A549 (cell line): ENCODE results near the gene SLC26A8. TPM values are rescaled to one million over a fixed set of nuclear protein-coding genes. Genes with fewer than 3 reads are reported as not detected.

Experiments used
- ATAC-seq, 2 experiments: fragments of 200-7000 bp in 1 of 2; fragments of >200 bp in 1 of 2; cut with Nextera tagmentation in 1 of 2; cut with Tn5 transposase in 1 of 2; 3 replicates each; pipeline versions ENCODE4 v1.8.0 to v1.9.1; 2018 to 2020; ENCODE audit warnings: mild to moderate bottlenecking in 1 of 2, moderate library complexity in 1 of 2
- CTCF ChIA-PET: fragments of 300-600 bp; sonication (Branson Sonifier 250); formaldehyde crosslinking; extraction: SDS; loops from one replicate; lab custom pipeline; 2021; ENCODE audit warnings: antibody characterized with exemption, inconsistent platforms; lab: Yijun Ruan, JAX
- POLR2A ChIA-PET: fragments of 350-600 bp; formaldehyde crosslinking; extraction: SDS; loops from one replicate; lab custom pipeline; 2021; ENCODE audit warnings: antibody characterized with exemption, inconsistent platforms; lab: Yijun Ruan, JAX
- DNase-seq, 2 experiments: peaks; one replicate each; pipeline versions ENCODE4 v3.0.0 to v3.0.0-alpha.2; 2011 to 2016; ENCODE audit warnings: low read depth in 1 of 2, low spot score in 1 of 2
- FAIRE-seq: peaks from 2 replicates; lab custom pipeline; 2011; peaks lifted over from hg19 to GRCh38; lab: Jason Lieb, UNC
- H3K27ac ChIP-seq, 2 experiments: fragments of >200 bp; sonication (Bioruptor Twin); formaldehyde crosslinking; 3 replicates each; pipeline ENCODE4 v1.5.1; 2016 to 2017
- H3K4me1 ChIP-seq: fragments of >200 bp; sonication (Bioruptor Twin); formaldehyde crosslinking; 3 replicates; pipeline ENCODE4 v1.6.1; 2016
- H3K4me2 ChIP-seq: fragments of >200 bp; sonication (Bioruptor Twin); formaldehyde crosslinking; 3 replicates; pipeline ENCODE4 v1.6.1; 2016
- H3K4me3 ChIP-seq: fragments of >200 bp; sonication (Bioruptor Twin); formaldehyde crosslinking; 3 replicates; pipeline ENCODE4 v1.5.1; 2016
- H3K9me3 ChIP-seq: fragments of >200 bp; sonication (Bioruptor Twin); formaldehyde crosslinking; 3 replicates; pipeline ENCODE4 v1.6.1; 2016
- ATOH8 ChIP-seq: fragments of 250-450 bp; sonication (Bioruptor Pico); IDR thresholded peaks from 2 replicates; pipeline ENCODE4 v1.5.0; 2020; ENCODE audit warnings: low read depth, mild to moderate bottlenecking, moderate library complexity
- CBX2 ChIP-seq: fragments of 200-600 bp; sonication (generic); IDR thresholded peaks from 2 replicates; pipeline ENCODE4 v1.6.1; 2016; ENCODE audit warnings: low read depth, mild to moderate bottlenecking, borderline replicate concordance
- E2F6 ChIP-seq: IDR thresholded peaks from 2 replicates; pipeline ENCODE4 v1.6.1; 2012; ENCODE audit warnings: low read depth, borderline replicate concordance
- EHF ChIP-seq: fragments of 250-450 bp; sonication (Bioruptor Pico); IDR thresholded peaks from 2 replicates; pipeline ENCODE4 v1.5.0; 2020; ENCODE audit warnings: mild to moderate bottlenecking
- EHMT2 ChIP-seq: fragments of 200-600 bp; sonication (generic); IDR thresholded peaks from 2 replicates; pipeline ENCODE4 v1.6.1; 2016; ENCODE audit warnings: antibody characterized with exemption, low read depth, mild to moderate bottlenecking, moderate library complexity
- ESRRA ChIP-seq: fragments of 150-350 bp; IDR thresholded peaks from 2 replicates; pipeline ENCODE4 v1.6.1; 2014; ENCODE audit warnings: mild to moderate bottlenecking, low read length, borderline replicate concordance
- FOSB ChIP-seq: fragments of 250-450 bp; sonication (Bioruptor Pico); IDR thresholded peaks from 2 replicates; pipeline ENCODE4 v1.5.0; 2020; ENCODE audit warnings: mild to moderate bottlenecking, moderate library complexity
- HDAC2 ChIP-seq: fragments of 200-600 bp; sonication (generic); IDR thresholded peaks from 2 replicates; pipeline ENCODE4 v1.6.1; 2016
- HES2 ChIP-seq: fragments of >200 bp; sonication (Bioruptor Twin); formaldehyde crosslinking; IDR thresholded peaks from 2 replicates; pipeline ENCODE4 v1.6.1; 2016
- HOXB13 ChIP-seq: fragments of 250-450 bp; sonication (Bioruptor Pico); IDR thresholded peaks from 2 replicates; pipeline ENCODE4 v1.5.0; 2020; ENCODE audit warnings: low read depth, mild to moderate bottlenecking, moderate library complexity
- JUN ChIP-seq, 2 experiments: fragments of >200 bp; sonication (Bioruptor Twin); formaldehyde crosslinking; IDR thresholded peaks; 2 replicates in 1 of 2; 3 replicates in 1 of 2; pipeline ENCODE4 v1.6.1; 2016 to 2017
- JUNB ChIP-seq: fragments of >200 bp; sonication (Bioruptor Twin); formaldehyde crosslinking; IDR thresholded peaks from 2 replicates; pipeline ENCODE4 v1.6.1; 2016
- KDM1A ChIP-seq: fragments of 200-600 bp; sonication (generic); IDR thresholded peaks from 2 replicates; pipeline ENCODE4 v1.6.1; 2016; ENCODE audit warnings: low read depth, mild to moderate bottlenecking
- MAX ChIP-seq: IDR thresholded peaks from 2 replicates; pipeline ENCODE4 v1.6.1; 2012
- MYC ChIP-seq: IDR thresholded peaks from 2 replicates; pipeline ENCODE4 v1.6.1; 2012; ENCODE audit warnings: mild to moderate bottlenecking, inconsistent platforms, low read length, improper control_type of control experiment, borderline replicate concordance
- NFE2L2 ChIP-seq: fragments of 150-350 bp; conservative IDR thresholded peaks from 2 replicates; pipeline ENCODE4 v1.6.1; 2014; ENCODE audit warnings: low read length
- NR3C1 ChIP-seq: fragments of >200 bp; sonication (Bioruptor Twin); formaldehyde crosslinking; IDR thresholded peaks from 3 replicates; pipeline ENCODE4 v1.6.1; 2017
- PBX3 ChIP-seq: IDR thresholded peaks from 2 replicates; pipeline ENCODE4 v1.6.1; 2012
- POLR2A ChIP-seq: IDR thresholded peaks from 2 replicates; pipeline ENCODE4 v1.6.1; 2012; ENCODE audit warnings: mild to moderate bottlenecking, low read length
- POLR2AphosphoS2 ChIP-seq: conservative IDR thresholded peaks from 2 replicates; pipeline ENCODE4 v1.6.1; 2012; ENCODE audit warnings: low read length, improper control_type of control experiment, inconsistent platforms
- RARB ChIP-seq: fragments of 250-450 bp; sonication (Bioruptor Pico); IDR thresholded peaks from 2 replicates; pipeline ENCODE4 v1.8.0; 2021; ENCODE audit warnings: mild to moderate bottlenecking, moderate library complexity
- RCOR1 ChIP-seq: fragments of 150-350 bp; IDR thresholded peaks from 2 replicates; pipeline ENCODE4 v1.6.1; 2014; ENCODE audit warnings: antibody characterized with exemption, low read length, low read depth
- SREBF2 ChIP-seq: fragments of 450-650 bp; IDR thresholded peaks from 2 replicates; pipeline ENCODE4 v1.6.1; 2014; ENCODE audit warnings: mild to moderate bottlenecking, moderate library complexity
- TP53 ChIP-seq: fragments of 250-450 bp; sonication (Bioruptor Pico); IDR thresholded peaks from 2 replicates; pipeline ENCODE4 v1.5.0; 2021; ENCODE audit warnings: mild to moderate bottlenecking, moderate library complexity
- ZSCAN20 ChIP-seq: fragments of 250-450 bp; sonication (Bioruptor Pico); IDR thresholded peaks from 2 replicates; pipeline ENCODE4 v1.8.0; 2022; ENCODE audit warnings: mild to moderate bottlenecking, moderate library complexity
- WGBS: methylation state at CpG from one replicate; pipeline ENCODE4 v1.1.6; 2017; ENCODE audit errors: missing lambda C conversion rate; 5-methylcytosine and 5-hydroxymethylcytosine counted together
- polyA plus RNA-seq, 4 experiments: library from polyadenylated mRNA; depleted of rRNA in 3 of 4; stranded (reverse); fragments of >200 nt; fragmentation: RNase III in 1 of 4; extraction: RNeasy Plus Mini Kit Qiagen cat#74134 plus additional on column Dnase treatment in 1 of 4; gene quantifications; 2 replicates in 3 of 4; 3 replicates in 1 of 4; pipeline ENCODE4 v1.2.3, GENCODE V29; 2011 to 2017

SLC26A8 gene
- polyA plus RNA-seq, 2 of the 4 experiments (the other 2 are of a cell fraction), result not detected

- H3K4me3 ChIP-seq, result no peak overlapping the region
- H3K27ac ChIP-seq, result no peak overlapping the region
- ChIA-PET CTCF (interaction anchor here (1.2 to 1.8 kb wide), 2 partner anchors 16 to 52 kb away, joined by 3 to 5 read pairs; no protein-coding TSS in a partner anchor), POLR2A (interaction anchor here (0.8 kb wide), 1 partner anchor 15 kb away, joined by 4 read pairs; the partner anchor contains the start of gene MAPK14)
- 0 out of 3 replicates have a peak, but pooled peaks cover 6% of the 10 kb centered on the region for H3K4me1 ChIP-seq
- FAIRE-seq (no peak), DNase-seq (no peak), ATAC-seq (no peak)
- 92% methylated on average over 12 of the region's 12 CpGs for WGBS
- H3K4me2 ChIP-seq, result no peak overlapping the region
- H3K9me3 ChIP-seq, result no peaks in the 10 kb centered on the region
- TF ChIP-seq E2F6 (no peak), ESRRA (no peak), CBX2 (no peak), PBX3 (no peak), POLR2A (no peak), NR3C1 (no peak), TP53 (CRISPR knock-in tag) (no peak), HES2 (no peak), SREBF2 (no peak), KDM1A (no peak), HOXB13 (no peak), RCOR1 (no peak), HDAC2 (no peak)
These were observed 18.3 kb upstream of the SLC26A8 start for GRCh38 chr6:36042618-36043260.

- TF ChIP-seq POLR2AphosphoS2 (no peak), ZSCAN20 (CRISPR knock-in tag) (no peak), NR3C1 (no peak), FOSB (no peak), MYC (no peak), RARB (CRISPR knock-in tag) (no peak), EHMT2 (no peak), EHF (CRISPR knock-in tag) (no peak), JUNB (no peak), ATOH8 (CRISPR knock-in tag) (no peak), MAX (no peak), HOXB13 (no peak), JUN (IDR thresholded peaks at IDR 0.05) (no peak), NFE2L2 (no peak), CBX2 (no peak)
- ChIA-PET CTCF (no interaction called here), POLR2A (no interaction called here)
- no peak for DNase-seq
- ATAC-seq, result no peak
- Histone ChIP-seq H3K4me2 (no peak overlapping the region), H3K4me3 (no peak overlapping the region), H3K27ac (no peak overlapping the region), H3K9me3 (no peaks in the 10 kb centered on the region), H3K4me1 (0 out of 3 replicates have a peak, but pooled peaks cover 6% of the 10 kb centered on the region)
- no peak for FAIRE-seq
These were observed 16.5 kb upstream of the SLC26A8 start for GRCh38 chr6:36040958-36041357.
